HepG2 (cell line): ENCODE measurements around the gene KCNK17. TPM values are rescaled to one million over a fixed set of nuclear protein-coding genes. Genes with fewer than 3 reads are reported as not detected.

Experiments
- ARHGAP35 ChIP-seq: sonication (generic); formaldehyde crosslinking; IDR thresholded peaks from 2 replicates; pipeline ENCODE4 v1.9.0; 2022; ENCODE audit warnings: mild to moderate bottlenecking, inconsistent platforms, moderate library complexity, missing genetic modification reagents, borderline replicate concordance
- EP300 ChIP-seq, 3 experiments: sonication (generic) in 1 of 3; formaldehyde crosslinking in 1 of 3; IDR thresholded peaks; 2 replicates each; pipeline versions ENCODE4 v1.5.1 to v1.6.1; 2011 to 2020; ENCODE audit warnings: low read depth in 2 of 3, low read length in 2 of 3, borderline replicate concordance in 1 of 3, improper control_type of control experiment in 1 of 3, mild to moderate bottlenecking in 1 of 3, missing genetic modification reagents in 1 of 3, moderate library complexity in 1 of 3
- FOXK1 ChIP-seq: sonication (generic); formaldehyde crosslinking; IDR thresholded peaks from 2 replicates; pipeline ENCODE4 v1.4.0; 2020; ENCODE audit warnings: low read depth, missing genetic modification reagents, borderline replicate concordance
- GLI4 ChIP-seq: sonication (generic); formaldehyde crosslinking; IDR thresholded peaks from 2 replicates; pipeline ENCODE4 v1.5.1; 2020; ENCODE audit warnings: missing genetic modification reagents, mild to moderate bottlenecking, moderate library complexity, borderline replicate concordance
- KDM5B ChIP-seq: sonication (generic); formaldehyde crosslinking; IDR thresholded peaks from 2 replicates; pipeline ENCODE4 v1.4.0; 2020; ENCODE audit warnings: missing genetic modification reagents, mild to moderate bottlenecking, borderline replicate concordance
- MTERF4 ChIP-seq: sonication (generic); formaldehyde crosslinking; IDR thresholded peaks from 2 replicates; pipeline ENCODE4 v1.8.0; 2023; ENCODE audit warnings: mild to moderate bottlenecking, missing genetic modification reagents
- RBM39 ChIP-seq: fragments of 200-400 bp; formaldehyde crosslinking; IDR thresholded peaks from one replicate; pipeline ENCODE4 v1.6.1; 2018; ENCODE audit warnings: antibody characterized with exemption, mild to moderate bottlenecking, low read depth, low read length; ENCODE audit not compliant: poor library complexity, severe bottlenecking
- SMAD1 ChIP-seq: sonication (generic); formaldehyde crosslinking; IDR thresholded peaks from 2 replicates; pipeline ENCODE4 v1.4.0; 2020; ENCODE audit warnings: missing genetic modification reagents, low read depth, mild to moderate bottlenecking, borderline replicate concordance
- WIZ ChIP-seq: sonication (generic); formaldehyde crosslinking; IDR thresholded peaks from 2 replicates; pipeline ENCODE4 v1.5.1; 2020; ENCODE audit warnings: mild to moderate bottlenecking, missing genetic modification reagents
- ZC3H4 ChIP-seq: sonication (generic); formaldehyde crosslinking; IDR thresholded peaks from 2 replicates; pipeline ENCODE4 v1.4.0; 2020; ENCODE audit warnings: missing genetic modification reagents, borderline replicate concordance
- ZFP36 ChIP-seq: fragments of 150-350 bp; IDR thresholded peaks from 2 replicates; pipeline ENCODE4 v1.6.1; 2018; ENCODE audit warnings: borderline replicate concordance, low read length, low read depth; ENCODE audit not compliant: partially characterized antibody
- ZNF12 ChIP-seq: sonication (generic); formaldehyde crosslinking; IDR thresholded peaks from 2 replicates; pipeline ENCODE4 v1.5.0; 2020; ENCODE audit warnings: missing genetic modification reagents
- ZNF253 ChIP-seq: sonication (generic); formaldehyde crosslinking; IDR thresholded peaks from 2 replicates; pipeline ENCODE4 v1.8.0; 2022; ENCODE audit warnings: mild to moderate bottlenecking, missing genetic modification reagents, borderline replicate concordance
- ZNF563 ChIP-seq: sonication (generic); formaldehyde crosslinking; IDR thresholded peaks from 2 replicates; pipeline ENCODE4 v1.8.0; 2022; ENCODE audit warnings: mild to moderate bottlenecking, moderate library complexity, missing genetic modification reagents
- polyA plus RNA-seq, 8 experiments: library from polyadenylated mRNA; depleted of rRNA in 3 of 8; stranded (reverse) in 7 of 8; unstranded in 1 of 8; fragments of >200 nt; fragmentation: Illumina TruSeq in 4 of 8; extraction: Trizol in 4 of 8; gene quantifications; 2 replicates each; pipeline versions ENCODE4 v1.2.1 to v1.2.3, GENCODE V29; 2011 to 2016; ENCODE audit warnings: low read depth in 4 of 8, missing spikeins in 1 of 8, mixed read lengths in 1 of 8; ENCODE audit not compliant: insufficient read depth in 1 of 8
- total RNA-seq, 5 experiments: library from RNA; depleted of rRNA; stranded (reverse); fragments of >200 nt; fragmentation: Illumina TruSeq; extraction: Trizol; gene quantifications; 2 replicates each; pipeline ENCODE4 v1.2.3, GENCODE V29; 2016; ENCODE audit warnings: low read depth in 1 of 5
- TF ChIP-seq, protein P1 (sequence below): sonication (generic); formaldehyde crosslinking; IDR thresholded peaks from 2 replicates; pipeline ENCODE4 v1.5.0; 2020; ENCODE audit warnings: mild to moderate bottlenecking, missing genetic modification reagents
- TF ChIP-seq, protein P2 (sequence below): sonication (generic); formaldehyde crosslinking; IDR thresholded peaks from one replicate; pipeline ENCODE4 v1.5.1; 2020; ENCODE audit warnings: mild to moderate bottlenecking, missing genetic modification reagents; ENCODE audit errors: not compliant biosample characterization

Gene KCNK17
- total and polyA plus RNA-seq, 2 of the 13 experiments (the other 11 are each of a cell fraction or from before 2014, with no cell fraction given), result not detected

DNA sequence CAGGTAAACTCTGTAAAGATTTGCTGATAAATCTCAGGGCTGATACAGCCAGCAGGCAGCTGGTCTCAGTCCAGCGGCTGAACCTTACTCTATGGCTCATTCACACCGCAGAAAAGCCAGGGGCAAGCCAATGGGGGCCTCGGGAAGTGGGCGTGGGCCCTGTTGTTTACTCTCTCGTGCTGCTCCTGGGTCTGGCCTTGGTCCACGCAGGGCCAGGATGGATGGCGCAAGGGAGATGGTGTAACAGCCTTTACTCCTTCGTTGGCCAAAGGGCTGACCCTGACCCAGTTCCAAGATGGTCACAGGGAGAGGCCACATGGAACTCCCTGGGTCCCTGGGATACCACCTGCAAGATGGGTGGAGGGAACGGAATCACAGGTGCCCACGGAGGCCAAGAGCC is 16.2 kb downstream of the KCNK17 start (continued):
- TF ChIP-seq, protein P1, sequence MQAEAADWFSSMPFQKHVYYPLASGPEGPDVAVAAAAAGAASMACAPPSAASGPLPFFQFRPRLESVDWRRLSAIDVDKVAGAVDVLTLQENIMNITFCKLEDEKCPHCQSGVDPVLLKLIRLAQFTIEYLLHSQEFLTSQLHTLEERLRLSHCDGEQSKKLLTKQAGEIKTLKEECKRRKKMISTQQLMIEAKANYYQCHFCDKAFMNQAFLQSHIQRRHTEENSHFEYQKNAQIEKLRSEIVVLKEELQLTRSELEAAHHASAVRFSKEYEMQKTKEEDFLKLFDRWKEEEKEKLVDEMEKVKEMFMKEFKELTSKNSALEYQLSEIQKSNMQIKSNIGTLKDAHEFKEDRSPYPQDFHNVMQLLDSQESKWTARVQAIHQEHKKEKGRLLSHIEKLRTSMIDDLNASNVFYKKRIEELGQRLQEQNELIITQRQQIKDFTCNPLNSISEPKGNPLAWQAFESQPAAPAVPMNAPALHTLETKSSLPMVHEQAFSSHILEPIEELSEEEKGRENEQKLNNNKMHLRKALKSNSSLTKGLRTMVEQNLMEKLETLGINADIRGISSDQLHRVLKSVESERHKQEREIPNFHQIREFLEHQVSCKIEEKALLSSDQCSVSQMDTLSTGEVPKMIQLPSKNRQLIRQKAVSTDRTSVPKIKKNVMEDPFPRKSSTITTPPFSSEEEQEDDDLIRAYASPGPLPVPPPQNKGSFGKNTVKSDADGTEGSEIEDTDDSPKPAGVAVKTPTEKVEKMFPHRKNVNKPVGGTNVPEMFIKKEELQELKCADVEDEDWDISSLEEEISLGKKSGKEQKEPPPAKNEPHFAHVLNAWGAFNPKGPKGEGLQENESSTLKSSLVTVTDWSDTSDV (CRISPR knock-in tag), result no peak
- TF ChIP-seq KDM5B (CRISPR knock-in tag) (no peak), SMAD1 (CRISPR knock-in tag) (no peak), ZNF12 (CRISPR knock-in tag) (peak; percentile 54; the same call in 1 of the 2 replicates), EP300 (IDR thresholded peaks at IDR 0.05; ENCODE audit: low read depth in 2 of 2, low read length in 2 of 2) (peak in 1 of 2 experiments; percentile 30; a peak in 1 of 4 replicates), EP300 (CRISPR knock-in tag; IDR thresholded peaks at IDR 0.05; ENCODE audit: borderline replicate concordance) (no peak), RBM39 (no peak), MTERF4 (CRISPR knock-in tag) (no peak), ZC3H4 (no peak), ARHGAP35 (CRISPR knock-in tag) (no peak), ZNF253 (0 out of 2 replicates have a peak, but pooled peaks have one; percentile 18), ZFP36 (no peak), ZNF563 (CRISPR knock-in tag) (no peak), WIZ (CRISPR knock-in tag) (0 out of 2 replicates have a peak, but pooled peaks have one; percentile 24), FOXK1 (CRISPR knock-in tag) (peak; percentile 61; the same call in 1 of the 2 replicates), GLI4 (CRISPR knock-in tag) (no peak)
- TF ChIP-seq, protein P2, sequence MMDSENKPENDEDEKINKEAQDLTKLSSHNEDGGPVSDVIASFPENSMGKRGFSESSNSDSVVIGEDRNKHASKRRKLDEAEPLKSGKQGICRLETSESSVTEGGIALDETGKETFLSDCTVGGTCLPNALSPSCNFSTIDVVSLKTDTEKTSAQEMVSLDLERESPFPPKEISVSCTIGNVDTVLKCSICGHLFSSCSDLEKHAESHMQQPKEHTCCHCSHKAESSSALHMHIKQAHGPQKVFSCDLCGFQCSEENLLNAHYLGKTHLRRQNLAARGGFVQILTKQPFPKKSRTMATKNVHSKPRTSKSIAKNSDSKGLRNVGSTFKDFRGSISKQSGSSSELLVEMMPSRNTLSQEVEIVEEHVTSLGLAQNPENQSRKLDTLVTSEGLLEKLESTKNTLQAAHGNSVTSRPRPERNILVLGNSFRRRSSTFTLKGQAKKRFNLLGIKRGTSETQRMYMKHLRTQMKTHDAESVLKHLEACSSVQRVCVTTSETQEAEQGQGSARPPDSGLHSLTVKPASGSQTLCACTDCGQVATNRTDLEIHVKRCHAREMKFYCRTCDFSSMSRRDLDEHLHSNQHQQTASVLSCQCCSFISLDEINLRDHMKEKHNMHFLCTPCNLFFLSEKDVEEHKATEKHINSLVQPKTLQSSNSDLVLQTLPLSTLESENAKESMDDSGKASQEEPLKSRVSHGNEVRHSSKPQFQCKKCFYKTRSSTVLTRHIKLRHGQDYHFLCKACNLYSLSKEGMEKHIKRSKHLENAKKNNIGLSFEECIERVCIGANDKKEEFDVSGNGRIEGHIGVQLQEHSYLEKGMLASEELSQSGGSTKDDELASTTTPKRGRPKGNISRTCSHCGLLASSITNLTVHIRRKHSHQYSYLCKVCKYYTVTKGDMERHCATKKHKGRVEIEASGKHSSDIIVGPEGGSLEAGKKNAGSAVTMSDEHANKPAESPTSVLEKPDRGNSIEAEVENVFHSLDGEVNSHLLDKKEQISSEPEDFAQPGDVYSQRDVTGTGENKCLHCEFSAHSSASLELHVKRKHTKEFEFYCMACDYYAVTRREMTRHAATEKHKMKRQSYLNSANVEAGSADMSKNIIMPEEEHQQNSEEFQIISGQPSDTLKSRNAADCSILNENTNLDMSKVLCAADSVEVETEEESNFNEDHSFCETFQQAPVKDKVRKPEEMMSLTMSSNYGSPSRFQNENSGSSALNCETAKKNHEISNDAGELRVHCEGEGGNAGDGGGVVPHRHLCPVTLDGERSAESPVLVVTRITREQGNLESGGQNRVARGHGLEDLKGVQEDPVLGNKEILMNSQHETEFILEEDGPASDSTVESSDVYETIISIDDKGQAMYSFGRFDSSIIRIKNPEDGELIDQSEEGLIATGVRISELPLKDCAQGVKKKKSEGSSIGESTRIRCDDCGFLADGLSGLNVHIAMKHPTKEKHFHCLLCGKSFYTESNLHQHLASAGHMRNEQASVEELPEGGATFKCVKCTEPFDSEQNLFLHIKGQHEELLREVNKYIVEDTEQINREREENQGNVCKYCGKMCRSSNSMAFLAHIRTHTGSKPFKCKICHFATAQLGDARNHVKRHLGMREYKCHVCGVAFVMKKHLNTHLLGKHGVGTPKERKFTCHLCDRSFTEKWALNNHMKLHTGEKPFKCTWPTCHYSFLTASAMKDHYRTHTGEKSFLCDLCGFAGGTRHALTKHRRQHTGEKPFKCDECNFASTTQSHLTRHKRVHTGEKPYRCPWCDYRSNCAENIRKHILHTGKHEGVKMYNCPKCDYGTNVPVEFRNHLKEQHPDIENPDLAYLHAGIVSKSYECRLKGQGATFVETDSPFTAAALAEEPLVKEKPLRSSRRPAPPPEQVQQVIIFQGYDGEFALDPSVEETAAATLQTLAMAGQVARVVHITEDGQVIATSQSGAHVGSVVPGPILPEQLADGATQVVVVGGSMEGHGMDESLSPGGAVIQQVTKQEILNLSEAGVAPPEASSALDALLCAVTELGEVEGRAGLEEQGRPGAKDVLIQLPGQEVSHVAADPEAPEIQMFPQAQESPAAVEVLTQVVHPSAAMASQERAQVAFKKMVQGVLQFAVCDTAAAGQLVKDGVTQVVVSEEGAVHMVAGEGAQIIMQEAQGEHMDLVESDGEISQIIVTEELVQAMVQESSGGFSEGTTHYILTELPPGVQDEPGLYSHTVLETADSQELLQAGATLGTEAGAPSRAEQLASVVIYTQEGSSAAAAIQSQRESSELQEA (CRISPR knock-in tag), result no peak
